Fibroblast of lung (primary cell): ENCODE results near the gene ZFR. TPM values are rescaled to one million over a fixed set of nuclear protein-coding genes. Genes with fewer than 3 reads are reported as not detected.
"Not testable (repeated sequence)": the region's sequence is repeated elsewhere in the genome, so short reads cannot be mapped to it uniquely, and the experiment has no call there.

Source experiments
- DNase-seq, 2 donors: peaks; one replicate each; pipeline versions ENCODE4 v3.0.0 to v3.0.0-alpha.2; 2010; ENCODE audit warnings: low read depth in 2 of 2
- H2AFZ ChIP-seq: 2 replicates; pipeline ENCODE4 v1.5.1; 2012; ENCODE audit warnings: low read length, control low read depth, inconsistent platforms
- H3K27ac ChIP-seq: 2 replicates; pipeline ENCODE4 v1.5.1; 2011; ENCODE audit warnings: low read length, control low read depth; ENCODE audit not compliant: insufficient read depth
- H3K27me3 ChIP-seq: 2 replicates; pipeline ENCODE4 v1.5.1; 2011; ENCODE audit warnings: mild to moderate bottlenecking, low read length; ENCODE audit not compliant: control insufficient read depth, insufficient read depth
- H3K36me3 ChIP-seq: 2 replicates; pipeline ENCODE4 v1.5.1; 2011; ENCODE audit warnings: low read length; ENCODE audit not compliant: control insufficient read depth, insufficient read depth
- H3K4me1 ChIP-seq: 2 replicates; pipeline ENCODE4 v1.5.1; 2011; ENCODE audit warnings: low read length; ENCODE audit not compliant: control insufficient read depth, insufficient read depth; ENCODE audit errors: extremely low read depth
- H3K4me2 ChIP-seq: 2 replicates; pipeline ENCODE4 v1.5.1; 2011; ENCODE audit warnings: low read length, control low read depth; ENCODE audit not compliant: insufficient read depth; ENCODE audit errors: extremely low read depth
- H3K4me3 ChIP-seq, 4 experiments: fragments of 200-600 bp in 1 of 4; sonication (generic) in 1 of 4; replicated peaks in 1 of 4; 2 replicates each; pipeline ENCODE4 v1.5.1; 2011 to 2016; ENCODE audit warnings: low read length in 4 of 4, low read depth in 3 of 4, mild to moderate bottlenecking in 3 of 4, control low read depth in 2 of 4, inconsistent platforms in 1 of 4, mixed read lengths in 1 of 4; ENCODE audit not compliant: insufficient read depth in 1 of 4; ENCODE audit errors: control extremely low read depth in 1 of 4
- H3K79me2 ChIP-seq: 2 replicates; pipeline ENCODE4 v1.5.1; 2012; ENCODE audit warnings: mild to moderate bottlenecking, low read length, inconsistent platforms; ENCODE audit not compliant: control insufficient read depth, insufficient read depth
- H3K9ac ChIP-seq: 2 replicates; pipeline ENCODE4 v1.5.1; 2011; ENCODE audit warnings: mild to moderate bottlenecking, low read length, control low read depth; ENCODE audit not compliant: insufficient read depth
- H3K9me3 ChIP-seq: 2 replicates; pipeline ENCODE4 v1.5.1; 2012; ENCODE audit warnings: low read depth, low read length; ENCODE audit not compliant: control insufficient read depth, insufficient read depth
- H4K20me1 ChIP-seq: 2 replicates; pipeline ENCODE4 v1.5.1; 2011; ENCODE audit warnings: low read length; ENCODE audit not compliant: control insufficient read depth, insufficient read depth; ENCODE audit errors: extremely low read depth
- EZH2 ChIP-seq: IDR thresholded peaks from 2 replicates; pipeline ENCODE4 v1.5.1; 2012; ENCODE audit warnings: low read length, control low read depth, mild to moderate bottlenecking; ENCODE audit errors: missing control alignments
- polyA plus RNA-seq, 2 donors: library from polyadenylated mRNA; depleted of rRNA in 1 of 2; stranded (reverse) in 1 of 2; unstranded in 1 of 2; fragments of >200 nt; gene quantifications; 2 replicates each; pipeline ENCODE4 v1.2.1, GENCODE V29; 2011 to 2012; ENCODE audit warnings: missing spikeins in 1 of 2
- total RNA-seq: library from RNA; depleted of rRNA; stranded (reverse); fragments of >200 nt; gene quantifications from 2 replicates; pipeline ENCODE4 v1.2.1, GENCODE V29; 2014
- TF ChIP-seq, protein P1 (sequence below), 2 donors: IDR thresholded peaks in 1 of 2; conservative IDR thresholded peaks in 1 of 2; 1 replicate in 1 of 2; 2 replicates in 1 of 2; pipeline ENCODE4 v1.5.1; 2011 to 2012; ENCODE audit warnings: low read length in 2 of 2, control low read depth in 1 of 2, inconsistent platforms in 1 of 2, low read depth in 1 of 2, mild to moderate bottlenecking in 1 of 2

ZFR gene
- total and polyA plus RNA-seq, 2 donors (not counting 1 experiment from before 2014, with no cell fraction given) = 56.8 to 113 TPM

GRCh38 chr5:32435383-32435782 is 9.2 kb downstream of the ZFR start:
- peaks cover 3% of the 10 kb centered on the region for H4K20me1 ChIP-seq
- TF ChIP-seq, protein P1, sequence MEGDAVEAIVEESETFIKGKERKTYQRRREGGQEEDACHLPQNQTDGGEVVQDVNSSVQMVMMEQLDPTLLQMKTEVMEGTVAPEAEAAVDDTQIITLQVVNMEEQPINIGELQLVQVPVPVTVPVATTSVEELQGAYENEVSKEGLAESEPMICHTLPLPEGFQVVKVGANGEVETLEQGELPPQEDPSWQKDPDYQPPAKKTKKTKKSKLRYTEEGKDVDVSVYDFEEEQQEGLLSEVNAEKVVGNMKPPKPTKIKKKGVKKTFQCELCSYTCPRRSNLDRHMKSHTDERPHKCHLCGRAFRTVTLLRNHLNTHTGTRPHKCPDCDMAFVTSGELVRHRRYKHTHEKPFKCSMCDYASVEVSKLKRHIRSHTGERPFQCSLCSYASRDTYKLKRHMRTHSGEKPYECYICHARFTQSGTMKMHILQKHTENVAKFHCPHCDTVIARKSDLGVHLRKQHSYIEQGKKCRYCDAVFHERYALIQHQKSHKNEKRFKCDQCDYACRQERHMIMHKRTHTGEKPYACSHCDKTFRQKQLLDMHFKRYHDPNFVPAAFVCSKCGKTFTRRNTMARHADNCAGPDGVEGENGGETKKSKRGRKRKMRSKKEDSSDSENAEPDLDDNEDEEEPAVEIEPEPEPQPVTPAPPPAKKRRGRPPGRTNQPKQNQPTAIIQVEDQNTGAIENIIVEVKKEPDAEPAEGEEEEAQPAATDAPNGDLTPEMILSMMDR (conservative IDR thresholded peaks at IDR 0.05 in 1 of 2, IDR thresholded peaks at IDR 0.05 in 1 of 2; ENCODE audit: low read depth in 1 of 2, low read length in 2 of 2) = no peak
- H3K9me3 ChIP-seq = no peaks in the 10 kb centered on the region

DNA sequence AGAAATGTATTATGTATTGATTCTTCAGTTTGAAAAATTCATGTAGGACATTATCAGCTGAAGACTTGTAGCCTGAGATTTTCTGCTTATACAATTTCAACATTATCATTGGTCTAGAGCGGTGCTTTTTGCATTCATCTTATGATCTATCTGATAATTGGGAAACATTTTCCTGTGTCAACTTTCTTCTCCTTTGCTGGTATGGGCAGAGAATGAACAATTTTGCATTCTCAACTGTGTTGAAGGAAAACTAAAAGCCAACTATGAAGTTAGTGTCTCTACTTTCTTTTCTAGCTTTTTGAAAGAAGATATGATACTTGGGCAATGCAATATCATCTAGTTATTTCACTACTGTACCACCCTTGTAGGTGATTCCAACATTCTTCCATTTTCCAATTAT is 10.3 kb downstream of the ZFR start:
- Histone ChIP-seq H4K20me1 (peaks cover 3% of the 10 kb centered on the region), H3K4me3 (no peak overlapping the region), H2AFZ (no peak overlapping the region), H3K4me2 (no peak overlapping the region), H3K4me1 (no peaks in the 10 kb centered on the region), H3K27ac (no peak overlapping the region), H3K9me3 (no peaks in the 10 kb centered on the region), H3K9ac (no peak overlapping the region), H3K27me3 (no peaks in the 10 kb centered on the region), H3K79me2 (peaks cover 92% of the 10 kb centered on the region), H3K36me3 (no peaks in the 10 kb centered on the region)
- no peak for DNase-seq
- no peak for TF ChIP-seq EZH2
- TF ChIP-seq, protein P1 (conservative IDR thresholded peaks at IDR 0.05 in 1 of 2, IDR thresholded peaks at IDR 0.05 in 1 of 2; ENCODE audit: low read depth in 1 of 2, low read length in 2 of 2) = no peak

More at GRCh38 chr5:32435383-32435782, 9.2 kb downstream of the ZFR start:
- H3K4me2 ChIP-seq = no peak overlapping the region
- H3K4me3 ChIP-seq = no peak overlapping the region
- no peak for DNase-seq
- H2AFZ ChIP-seq = no peak overlapping the region
- H3K9ac ChIP-seq = no peak overlapping the region
- H3K79me2 ChIP-seq = peaks cover 94% of the 10 kb centered on the region
- no peaks in the 10 kb centered on the region for H3K27me3 ChIP-seq
- H3K4me1 ChIP-seq = no peaks in the 10 kb centered on the region
- no peaks in the 10 kb centered on the region for H3K36me3 ChIP-seq
- H3K27ac ChIP-seq = no peak overlapping the region

DNA sequence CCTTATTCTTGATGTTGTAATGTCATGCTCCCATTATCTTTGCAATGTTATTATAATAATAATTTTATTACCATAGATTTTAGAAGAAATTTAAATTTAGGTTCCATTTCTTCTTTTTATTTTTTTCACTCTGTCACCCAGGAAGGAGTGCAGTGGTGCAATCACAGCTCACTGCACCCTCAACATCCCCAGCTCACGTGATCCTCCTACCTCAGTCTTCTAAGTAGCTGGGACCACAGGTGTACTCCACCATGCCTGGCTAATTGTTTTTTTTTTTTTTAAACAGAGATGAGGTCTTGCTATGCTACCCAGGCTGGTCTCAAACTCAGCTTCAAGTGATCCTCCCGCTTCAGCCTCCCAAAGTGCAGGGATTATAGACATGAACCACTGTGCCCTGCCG is 11.9 kb downstream of the ZFR start:
- TF ChIP-seq EZH2 = no peak
- Histone ChIP-seq H2AFZ (no peak overlapping the region), H3K4me3 (no peak overlapping the region), H4K20me1 (peaks cover 3% of the 10 kb centered on the region), H3K36me3 (peaks cover 3% of the 10 kb centered on the region), H3K4me2 (no peak overlapping the region), H3K4me1 (no peaks in the 10 kb centered on the region), H3K9me3 (no peaks in the 10 kb centered on the region), H3K79me2 (peaks cover 91% of the 10 kb centered on the region), H3K27ac (no peak overlapping the region), H3K9ac (no peak overlapping the region), H3K27me3 (no peaks in the 10 kb centered on the region)
- DNase-seq = no peak

- H3K9me3 ChIP-seq, DNase-seq, H3K36me3 ChIP-seq, H3K9ac ChIP-seq, H3K4me3 ChIP-seq, H2AFZ ChIP-seq, H3K27ac ChIP-seq, H4K20me1 ChIP-seq, H3K27me3 ChIP-seq, H3K4me1 ChIP-seq, H3K4me2 ChIP-seq: not testable (repeated sequence)
- H3K79me2 ChIP-seq = peaks cover 89% of the 10 kb centered on the region
These were observed 13.7 kb downstream of the ZFR start for GRCh38 chr5:32430825-32431224.
